Activated T-cell treated with anti-CD3 and anti-CD28 coated beads, Interleukin-2, amount 50 U/mL, for 4 hours (primary cell): Measurements from ENCODE around the gene COL12A1. TPM values are rescaled to one million over a fixed set of nuclear protein-coding genes. Genes with fewer than 3 reads are reported as not detected.
A peak's percentile ranks its signal among the peaks of the same experiment; 100 is the strongest.

Experiments used
- ATAC-seq, 2 donors: fragments of 200-7000 bp; cut with Tn5 transposase; one replicate each; pipeline ENCODE4 v1.10.0; 2021
- DNase-seq: peaks from one replicate; pipeline ENCODE4 v3.0.0-alpha.2; 2020
- H3K27me3 Mint-ChIP-seq: one replicate; pipeline ENCODE4 v1.8.0; 2021; ENCODE audit warnings: low read depth, mixed read lengths
- H3K36me3 Mint-ChIP-seq: one replicate; pipeline ENCODE4 v1.8.0; 2022; ENCODE audit warnings: mixed read lengths; ENCODE audit not compliant: insufficient read depth
- H3K4me1 Mint-ChIP-seq: one replicate; pipeline ENCODE4 v1.8.0; 2021; ENCODE audit warnings: low read depth, mixed read lengths
- H3K4me3 Mint-ChIP-seq: one replicate; pipeline ENCODE4 v1.8.0; 2021; ENCODE audit warnings: mild to moderate bottlenecking, moderate library complexity, mixed read lengths
- H3K9me3 Mint-ChIP-seq: one replicate; pipeline ENCODE4 v1.8.0; 2021; ENCODE audit warnings: mixed read lengths
- total RNA-seq, 3 donors: library from RNA; stranded (reverse); gene quantifications; one replicate each; pipeline ENCODE4 v1.2.1, GENCODE V29; 2021

The COL12A1 gene
- total RNA-seq, 3 donors from 2014 or later, result 0.29 to 0.40 (median 0.30) TPM

DNA sequence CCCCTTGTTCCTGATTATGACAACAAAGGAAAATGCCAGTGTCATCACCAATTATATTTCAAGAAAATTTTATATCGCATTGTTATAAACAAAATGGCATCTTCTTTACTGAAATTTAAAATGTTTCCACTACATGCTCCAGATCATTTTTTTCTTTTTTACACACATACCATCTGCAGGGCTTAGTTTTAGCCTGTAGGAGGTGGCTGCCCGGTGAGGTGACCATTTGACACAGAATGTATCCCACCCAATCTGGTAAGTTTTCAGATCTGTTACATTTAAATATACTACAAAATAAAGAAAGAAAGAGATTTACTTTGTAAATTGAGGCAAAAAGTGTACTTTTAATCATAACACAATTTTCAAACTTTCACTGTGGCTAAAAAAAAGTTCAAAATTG, 81.8 kb downstream of the COL12A1 start:
- Mint-ChIP-seq H3K36me3 (no peaks in the 10 kb centered on the region), H3K27me3 (no peaks in the 10 kb centered on the region), H3K4me1 (no peaks in the 10 kb centered on the region), H3K4me3 (no peak overlapping the region), H3K9me3 (no peaks in the 10 kb centered on the region)
- ATAC-seq, result no peak
- DNase-seq, result no peak

GRCh38 chr6:75118925-75119515, 86.8 kb downstream of the COL12A1 start:
- DNase-seq (no peak), ATAC-seq (peak in 1 of 2 donors; percentile 23)
- no peak overlapping the region for H3K4me3 Mint-ChIP-seq
- H3K4me1 Mint-ChIP-seq, result no peaks in the 10 kb centered on the region
- no peaks in the 10 kb centered on the region for H3K9me3 Mint-ChIP-seq
- H3K36me3 Mint-ChIP-seq, result no peaks in the 10 kb centered on the region
- H3K27me3 Mint-ChIP-seq, result peaks cover 2% of the 10 kb centered on the region

DNA sequence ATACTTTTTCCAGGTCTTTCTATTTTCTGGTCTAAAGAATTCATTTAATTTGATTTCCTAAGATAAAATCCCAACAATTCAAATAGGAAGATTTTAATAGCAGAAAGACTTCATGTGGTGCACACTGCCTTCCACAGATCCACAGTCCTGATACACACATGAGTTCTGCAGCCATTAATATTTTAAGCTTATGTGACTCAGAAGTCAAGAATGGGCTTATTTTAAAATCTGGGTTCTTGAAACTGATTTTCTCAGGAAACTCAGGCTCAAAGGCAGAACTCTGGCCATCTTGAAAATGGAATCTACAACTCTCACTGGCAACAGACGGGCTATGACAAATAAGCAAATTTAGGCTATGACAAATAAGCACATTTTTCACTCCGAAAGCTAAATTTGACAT, 88.2 kb downstream of the COL12A1 start:
- Mint-ChIP-seq H3K4me1 (no peaks in the 10 kb centered on the region), H3K4me3 (no peak overlapping the region), H3K9me3 (no peaks in the 10 kb centered on the region), H3K27me3 (peaks cover 2% of the 10 kb centered on the region), H3K36me3 (no peaks in the 10 kb centered on the region)
- DNase-seq (no peak), ATAC-seq (no peak)

DNA sequence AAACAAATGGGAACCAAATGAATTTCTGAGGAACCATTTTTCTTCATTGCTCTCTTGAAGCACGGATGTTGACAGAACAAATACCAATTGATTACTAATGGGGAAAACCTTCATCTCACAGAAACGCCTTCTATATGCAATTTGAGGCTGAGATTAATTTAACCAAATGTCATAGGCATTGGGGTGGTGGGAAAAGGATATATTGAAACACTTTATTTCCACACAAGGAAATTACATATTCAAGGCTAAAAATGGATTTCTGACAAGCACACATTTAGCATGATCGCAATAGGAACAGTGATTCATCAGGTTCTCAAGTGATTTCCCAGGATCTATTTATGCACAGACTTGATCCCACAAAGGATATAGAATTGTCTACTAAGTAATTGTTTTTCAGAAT, 88.9 kb downstream of the COL12A1 start:
- Mint-ChIP-seq H3K36me3 (no peaks in the 10 kb centered on the region), H3K9me3 (no peaks in the 10 kb centered on the region)
- ATAC-seq, result no peak

GRCh38 chr6:75115481-75115880, 90.4 kb downstream of the COL12A1 start:
- ATAC-seq (no peak), DNase-seq (no peak)
- Mint-ChIP-seq H3K27me3 (peaks cover 2% of the 10 kb centered on the region), H3K4me1 (no peaks in the 10 kb centered on the region), H3K9me3 (no peaks in the 10 kb centered on the region), H3K4me3 (no peak overlapping the region), H3K36me3 (no peaks in the 10 kb centered on the region)

More for the DNA sequence above, 88.9 kb downstream of the COL12A1 start:
- Mint-ChIP-seq H3K27me3 (peaks cover 2% of the 10 kb centered on the region), H3K4me1 (no peaks in the 10 kb centered on the region), H3K4me3 (no peak overlapping the region)
- no peak for DNase-seq

- Mint-ChIP-seq H3K27me3 (peaks cover 2% of the 10 kb centered on the region), H3K4me3 (no peak overlapping the region), H3K9me3 (no peaks in the 10 kb centered on the region), H3K4me1 (no peaks in the 10 kb centered on the region), H3K36me3 (no peaks in the 10 kb centered on the region)
- DNase-seq (no peak), ATAC-seq (no peak)
Measured at GRCh38 chr6:75114806-75115205, 91.0 kb downstream of the COL12A1 start.

- Mint-ChIP-seq H3K4me3 (no peak overlapping the region), H3K4me1 (no peaks in the 10 kb centered on the region), H3K36me3 (no peaks in the 10 kb centered on the region), H3K9me3 (no peaks in the 10 kb centered on the region), H3K27me3 (peaks cover 2% of the 10 kb centered on the region)
- ATAC-seq (no peak), DNase-seq (no peak)
Measured at GRCh38 chr6:75114195-75114594, 91.7 kb downstream of the COL12A1 start.

DNA sequence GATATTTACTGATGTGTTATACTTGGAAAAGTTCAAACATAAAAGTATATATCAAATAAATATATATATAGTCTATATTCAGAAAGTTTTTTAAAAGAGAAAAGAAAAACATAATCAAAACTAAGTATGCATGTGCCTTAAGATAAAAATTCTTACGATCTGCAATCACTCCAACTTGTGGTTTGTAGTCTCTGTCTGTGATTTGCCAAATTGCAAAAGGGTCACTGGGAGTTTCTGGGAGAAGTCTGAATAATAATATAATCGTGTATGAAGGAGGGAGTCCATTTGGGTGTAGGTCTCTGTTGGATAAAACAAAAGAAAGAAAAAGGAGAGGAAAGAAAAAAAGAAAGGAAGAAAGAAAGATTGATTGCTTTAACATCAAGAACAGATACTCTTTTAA, 92.4 kb downstream of the COL12A1 start:
- no peak for ATAC-seq
- H3K9me3 Mint-ChIP-seq, result no peaks in the 10 kb centered on the region

GRCh38 chr6:75109765-75110164, 96.1 kb downstream of the COL12A1 start:
- DNase-seq (no peak), ATAC-seq (no peak)
- H3K9me3 Mint-ChIP-seq, result no peaks in the 10 kb centered on the region
- no peaks in the 10 kb centered on the region for H3K4me1 Mint-ChIP-seq
- H3K27me3 Mint-ChIP-seq, result no peaks in the 10 kb centered on the region
- no peaks in the 10 kb centered on the region for H3K36me3 Mint-ChIP-seq
- no peak overlapping the region for H3K4me3 Mint-ChIP-seq

More for the DNA sequence above, 92.4 kb downstream of the COL12A1 start:
- no peaks in the 10 kb centered on the region for H3K4me1 Mint-ChIP-seq
- peaks cover 2% of the 10 kb centered on the region for H3K27me3 Mint-ChIP-seq
- DNase-seq, result no peak
- no peak overlapping the region for H3K4me3 Mint-ChIP-seq
- no peaks in the 10 kb centered on the region for H3K36me3 Mint-ChIP-seq

GRCh38 chr6:75109022-75109421, 96.8 kb downstream of the COL12A1 start:
- H3K4me1 Mint-ChIP-seq, result no peaks in the 10 kb centered on the region
- no peak overlapping the region for H3K4me3 Mint-ChIP-seq
- DNase-seq (no peak), ATAC-seq (no peak)
- no peaks in the 10 kb centered on the region for H3K27me3 Mint-ChIP-seq
- H3K36me3 Mint-ChIP-seq, result no peaks in the 10 kb centered on the region
- H3K9me3 Mint-ChIP-seq, result no peaks in the 10 kb centered on the region

DNA sequence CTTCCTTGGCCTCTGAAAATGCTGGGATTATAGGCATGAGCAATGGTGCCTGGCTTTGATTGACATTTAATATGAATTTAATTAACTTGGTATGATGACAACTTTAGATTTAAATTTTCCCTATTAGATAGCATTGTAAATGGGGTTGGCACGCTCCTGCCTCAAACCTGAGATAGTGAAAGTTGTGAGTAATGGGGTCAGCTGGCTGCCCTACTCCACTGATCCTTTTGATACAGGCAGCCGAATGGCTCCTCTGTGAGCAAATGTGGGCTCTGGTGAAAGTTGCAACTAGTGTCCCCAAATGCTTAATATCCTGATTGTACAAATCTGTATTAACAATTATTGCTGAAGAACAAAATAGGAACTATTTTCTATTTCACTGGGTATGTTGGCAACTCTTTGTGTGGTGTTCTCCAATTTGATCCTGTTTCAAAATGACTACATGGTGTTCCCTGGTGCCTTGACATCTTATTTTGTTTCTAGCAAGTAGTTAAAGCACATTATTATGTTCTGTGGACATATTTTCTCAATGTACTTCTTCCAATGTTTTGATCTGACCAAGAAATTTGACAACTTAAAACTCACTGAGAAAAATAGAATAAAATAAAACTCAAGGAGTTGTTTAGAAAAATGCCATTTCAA, 97.4 kb downstream of the COL12A1 start:
- no peak for DNase-seq
- Mint-ChIP-seq H3K9me3 (no peaks in the 10 kb centered on the region), H3K36me3 (no peaks in the 10 kb centered on the region), H3K4me3 (no peak overlapping the region), H3K27me3 (no peaks in the 10 kb centered on the region), H3K4me1 (no peaks in the 10 kb centered on the region)
- ATAC-seq, result no peak

GRCh38 chr6:75107913-75108312, 97.9 kb downstream of the COL12A1 start:
- no peak for ATAC-seq

DNA sequence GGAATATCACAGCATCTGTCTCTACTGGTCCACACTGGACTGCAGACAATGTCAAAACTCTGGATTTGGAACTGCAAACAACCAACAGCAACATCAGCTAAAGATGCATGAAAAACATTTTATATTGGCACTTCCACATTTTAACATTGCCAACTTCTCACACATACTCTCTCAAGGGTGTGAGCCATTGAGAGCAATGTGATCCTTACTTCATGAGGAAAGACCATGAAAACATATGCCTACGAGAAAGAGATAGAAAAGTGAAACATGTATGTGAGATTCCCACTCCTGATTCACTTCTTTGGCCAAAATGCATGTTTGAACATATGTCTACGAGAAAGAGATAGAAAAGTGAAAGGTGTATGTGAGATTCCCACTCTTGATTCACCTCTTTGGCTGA, 99.4 kb downstream of the COL12A1 start:
- Mint-ChIP-seq H3K4me1 (no peaks in the 10 kb centered on the region), H3K4me3 (no peak overlapping the region), H3K9me3 (no peaks in the 10 kb centered on the region), H3K27me3 (no peaks in the 10 kb centered on the region), H3K36me3 (no peaks in the 10 kb centered on the region)
- no peak for DNase-seq
- no peak for ATAC-seq

More at GRCh38 chr6:75107913-75108312, 97.9 kb downstream of the COL12A1 start:
- Mint-ChIP-seq H3K36me3 (no peaks in the 10 kb centered on the region), H3K27me3 (no peaks in the 10 kb centered on the region), H3K4me1 (no peaks in the 10 kb centered on the region), H3K9me3 (no peaks in the 10 kb centered on the region), H3K4me3 (no peak overlapping the region)
- no peak for DNase-seq

GRCh38 chr6:75103431-75103830, 102.4 kb downstream of the COL12A1 start:
- no peaks in the 10 kb centered on the region for H3K27me3 Mint-ChIP-seq
- H3K4me3 Mint-ChIP-seq, result no peak overlapping the region
- no peaks in the 10 kb centered on the region for H3K4me1 Mint-ChIP-seq
- no peaks in the 10 kb centered on the region for H3K36me3 Mint-ChIP-seq
- no peak for ATAC-seq
- no peaks in the 10 kb centered on the region for H3K9me3 Mint-ChIP-seq
- no peak for DNase-seq

DNA sequence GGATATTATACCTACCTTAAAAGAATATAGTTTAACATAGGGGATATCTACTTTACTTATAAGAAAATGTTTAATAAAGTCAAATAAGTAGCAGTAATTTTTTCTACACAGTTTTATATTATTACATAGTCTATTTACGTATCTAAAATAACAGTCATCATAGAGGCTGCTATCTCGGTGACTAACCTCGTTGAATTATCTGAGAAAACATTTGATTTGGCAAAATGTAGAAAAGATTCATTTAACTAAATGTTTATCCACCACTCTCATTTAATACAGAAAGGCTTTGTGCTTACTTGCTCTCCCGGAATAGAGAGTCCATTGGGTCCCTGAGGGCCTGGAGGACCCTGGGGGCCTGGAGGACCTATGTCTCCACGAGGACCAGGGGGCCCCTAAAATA, 103.6 kb downstream of the COL12A1 start:
- no peaks in the 10 kb centered on the region for H3K4me1 Mint-ChIP-seq
- no peak for ATAC-seq
- no peaks in the 10 kb centered on the region for H3K27me3 Mint-ChIP-seq
- H3K36me3 Mint-ChIP-seq, result no peaks in the 10 kb centered on the region
- H3K4me3 Mint-ChIP-seq, result no peak overlapping the region
- no peak for DNase-seq
- H3K9me3 Mint-ChIP-seq, result no peaks in the 10 kb centered on the region
